ENCODE data around the gene PPID. TPM values are rescaled to one million over a fixed set of nuclear protein-coding genes. Genes with fewer than 3 reads are reported as not detected.

The PPID gene
- total RNA-seq: 37.6 and 40.8 TPM in 2 replicates

DNA sequence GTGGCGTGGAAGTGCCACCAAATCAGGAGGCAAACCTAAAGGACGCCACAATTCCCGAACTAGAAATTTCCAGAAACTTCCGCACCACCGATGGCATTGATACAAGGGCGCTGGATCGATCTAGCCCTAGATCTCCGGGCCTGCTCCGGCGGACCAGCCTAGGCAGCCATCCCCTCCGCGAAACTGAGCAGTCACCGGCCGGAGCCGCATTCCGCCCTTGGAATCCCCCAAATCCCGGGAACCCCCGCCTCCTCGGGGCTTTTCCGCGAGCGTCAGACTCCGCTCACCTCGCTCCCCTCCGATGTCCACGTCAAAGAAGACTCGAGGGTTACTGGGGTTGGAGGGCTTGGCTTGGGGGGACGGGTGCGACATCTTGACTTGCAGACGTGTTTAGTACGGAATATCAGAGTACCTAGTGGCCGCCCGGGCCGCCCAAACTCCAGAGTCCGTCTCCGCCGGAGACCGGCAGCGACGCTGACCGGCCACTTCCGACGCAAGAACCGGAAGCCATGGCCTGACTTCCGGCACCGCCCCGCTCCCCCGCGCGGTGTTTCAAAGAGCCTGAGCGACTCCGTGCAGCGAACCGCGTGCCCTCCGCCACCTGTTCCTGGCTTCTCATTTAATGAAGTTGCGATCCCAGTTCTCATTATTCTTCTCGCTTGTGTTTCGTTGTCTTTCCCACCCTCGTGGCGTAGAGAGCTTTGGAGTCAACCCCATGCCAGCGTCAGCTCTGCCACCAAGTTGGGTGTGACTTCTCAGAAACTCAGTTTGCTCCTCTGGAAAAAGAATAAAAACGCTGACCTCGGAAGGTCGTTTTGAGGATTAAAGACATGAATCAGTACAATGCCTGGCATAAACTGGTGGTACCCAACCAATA is at the start of gene PPID:
TSS of gene PPID (minus strand) at position 480 of the 877 bp plus-strand sequence. CDS start at position 372, 108 bp downstream.
- TF ChIP-seq, protein P1, sequence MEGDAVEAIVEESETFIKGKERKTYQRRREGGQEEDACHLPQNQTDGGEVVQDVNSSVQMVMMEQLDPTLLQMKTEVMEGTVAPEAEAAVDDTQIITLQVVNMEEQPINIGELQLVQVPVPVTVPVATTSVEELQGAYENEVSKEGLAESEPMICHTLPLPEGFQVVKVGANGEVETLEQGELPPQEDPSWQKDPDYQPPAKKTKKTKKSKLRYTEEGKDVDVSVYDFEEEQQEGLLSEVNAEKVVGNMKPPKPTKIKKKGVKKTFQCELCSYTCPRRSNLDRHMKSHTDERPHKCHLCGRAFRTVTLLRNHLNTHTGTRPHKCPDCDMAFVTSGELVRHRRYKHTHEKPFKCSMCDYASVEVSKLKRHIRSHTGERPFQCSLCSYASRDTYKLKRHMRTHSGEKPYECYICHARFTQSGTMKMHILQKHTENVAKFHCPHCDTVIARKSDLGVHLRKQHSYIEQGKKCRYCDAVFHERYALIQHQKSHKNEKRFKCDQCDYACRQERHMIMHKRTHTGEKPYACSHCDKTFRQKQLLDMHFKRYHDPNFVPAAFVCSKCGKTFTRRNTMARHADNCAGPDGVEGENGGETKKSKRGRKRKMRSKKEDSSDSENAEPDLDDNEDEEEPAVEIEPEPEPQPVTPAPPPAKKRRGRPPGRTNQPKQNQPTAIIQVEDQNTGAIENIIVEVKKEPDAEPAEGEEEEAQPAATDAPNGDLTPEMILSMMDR (IDR thresholded peaks at IDR 0.05; ENCODE audit: insufficient read depth, low read length, poor library complexity, severe bottlenecking): no peak
- DNase-seq (ENCODE audit: low read depth): peak; percentile 25
- Histone ChIP-seq H3K36me3 (ENCODE audit: control insufficient read depth, insufficient read depth, low read length) (no peaks in the 10 kb centered on the region), H3K27me3 (ENCODE audit: control insufficient read depth, insufficient read depth, low read length) (no peaks in the 10 kb centered on the region), H3K4me3 (ENCODE audit: low read depth, low read length) (peak within 1 kb of the TSS; percentile 59)

DNA sequence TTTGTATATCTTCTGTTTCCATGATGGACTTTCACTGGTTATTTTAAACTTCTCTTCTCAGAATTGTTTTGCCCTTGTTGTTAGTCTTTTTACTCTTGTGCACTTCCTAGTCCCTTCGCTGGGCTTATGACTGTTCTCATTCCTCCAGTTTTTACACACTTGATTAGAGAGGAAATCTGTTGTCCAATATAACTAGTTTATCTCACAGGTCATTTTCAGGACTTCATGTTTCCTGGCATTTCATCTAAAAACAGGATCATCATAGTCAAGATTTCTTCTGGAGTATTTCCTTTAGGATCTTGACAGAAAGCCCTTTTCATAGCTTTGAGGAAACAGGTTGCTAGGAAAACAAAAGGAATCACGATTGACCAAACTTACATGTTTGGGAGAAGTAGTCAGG is 48.6 kb upstream of the PPID start:
- Histone ChIP-seq H3K4me3 (ENCODE audit: low read depth, low read length) (no peak overlapping the region), H3K36me3 (ENCODE audit: control insufficient read depth, insufficient read depth, low read length) (no peaks in the 10 kb centered on the region), H3K27me3 (ENCODE audit: control insufficient read depth, insufficient read depth, low read length) (no peaks in the 10 kb centered on the region)
- TF ChIP-seq, protein P1 (IDR thresholded peaks at IDR 0.05; ENCODE audit: insufficient read depth, low read length, poor library complexity, severe bottlenecking): no peak
- no peak for DNase-seq (ENCODE audit: low read depth)

DNA sequence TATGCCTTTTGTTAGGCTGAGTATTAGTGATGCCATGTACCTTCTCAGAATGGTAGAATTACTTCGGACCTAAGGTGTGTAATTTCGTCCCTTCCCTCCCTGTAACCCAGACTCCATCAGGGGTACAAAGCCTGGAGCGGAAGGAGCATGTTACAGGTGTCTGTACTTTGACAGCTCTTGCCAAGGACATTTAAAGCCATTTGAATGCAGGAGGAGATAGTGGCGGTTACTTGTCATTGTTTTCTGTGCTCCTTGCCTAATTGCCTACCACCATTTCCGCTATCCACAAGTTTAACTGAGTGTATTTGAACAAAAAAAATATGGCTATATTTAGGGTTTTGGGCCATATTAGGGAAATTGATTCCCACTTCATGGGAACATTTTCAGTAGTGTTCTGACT is 47.5 kb upstream of the PPID start:
- no peak for DNase-seq (ENCODE audit: low read depth)
- Histone ChIP-seq H3K27me3 (ENCODE audit: control insufficient read depth, insufficient read depth, low read length) (no peaks in the 10 kb centered on the region), H3K36me3 (ENCODE audit: control insufficient read depth, insufficient read depth, low read length) (no peaks in the 10 kb centered on the region), H3K4me3 (ENCODE audit: low read depth, low read length) (no peak overlapping the region)
- TF ChIP-seq, protein P1 (IDR thresholded peaks at IDR 0.05; ENCODE audit: insufficient read depth, low read length, poor library complexity, severe bottlenecking): no peak

DNA sequence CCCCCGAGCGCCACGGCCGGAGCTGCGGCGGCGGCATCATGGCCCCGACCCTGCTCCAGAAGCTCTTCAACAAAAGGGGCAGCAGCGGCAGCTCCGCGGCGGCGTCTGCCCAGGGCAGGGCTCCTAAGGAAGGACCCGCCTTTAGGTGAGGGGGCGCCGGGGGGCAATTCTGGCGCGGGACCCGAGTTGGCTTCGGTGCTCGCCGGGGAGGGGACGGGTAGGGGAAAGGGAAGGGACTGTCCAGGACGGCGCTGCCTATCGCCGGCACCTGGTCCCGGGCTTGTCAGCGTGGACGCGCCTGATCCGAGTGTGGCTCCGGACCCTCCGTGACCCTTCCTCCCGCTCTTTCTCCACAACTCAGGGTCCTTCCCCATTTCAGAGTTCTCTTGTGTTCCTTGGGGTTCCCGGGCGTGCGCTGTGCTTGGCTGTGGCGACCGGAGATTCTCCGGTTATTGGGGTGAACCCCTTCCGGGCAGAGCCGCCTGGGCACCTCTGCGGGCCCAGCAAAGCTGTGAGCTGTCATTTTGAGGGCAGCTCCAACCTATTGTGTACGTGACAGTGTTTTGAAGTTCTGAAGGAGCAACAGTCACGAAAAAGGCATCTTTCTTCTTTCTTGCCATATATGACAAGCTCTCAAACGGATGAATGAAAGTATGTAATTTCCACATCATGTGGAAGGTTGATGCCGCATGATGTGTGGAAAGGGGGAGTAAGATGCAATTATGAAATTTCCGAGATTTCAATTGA is 46.2 kb upstream of the PPID start:
- Histone ChIP-seq H3K27me3 (ENCODE audit: control insufficient read depth, insufficient read depth, low read length) (no peaks in the 10 kb centered on the region), H3K36me3 (ENCODE audit: control insufficient read depth, insufficient read depth, low read length) (no peaks in the 10 kb centered on the region), H3K4me3 (ENCODE audit: low read depth, low read length) (peak overlapping the region; percentile 60)
- TF ChIP-seq, protein P1 (IDR thresholded peaks at IDR 0.05; ENCODE audit: insufficient read depth, low read length, poor library complexity, severe bottlenecking): no peak
- DNase-seq (ENCODE audit: low read depth): no peak

DNA sequence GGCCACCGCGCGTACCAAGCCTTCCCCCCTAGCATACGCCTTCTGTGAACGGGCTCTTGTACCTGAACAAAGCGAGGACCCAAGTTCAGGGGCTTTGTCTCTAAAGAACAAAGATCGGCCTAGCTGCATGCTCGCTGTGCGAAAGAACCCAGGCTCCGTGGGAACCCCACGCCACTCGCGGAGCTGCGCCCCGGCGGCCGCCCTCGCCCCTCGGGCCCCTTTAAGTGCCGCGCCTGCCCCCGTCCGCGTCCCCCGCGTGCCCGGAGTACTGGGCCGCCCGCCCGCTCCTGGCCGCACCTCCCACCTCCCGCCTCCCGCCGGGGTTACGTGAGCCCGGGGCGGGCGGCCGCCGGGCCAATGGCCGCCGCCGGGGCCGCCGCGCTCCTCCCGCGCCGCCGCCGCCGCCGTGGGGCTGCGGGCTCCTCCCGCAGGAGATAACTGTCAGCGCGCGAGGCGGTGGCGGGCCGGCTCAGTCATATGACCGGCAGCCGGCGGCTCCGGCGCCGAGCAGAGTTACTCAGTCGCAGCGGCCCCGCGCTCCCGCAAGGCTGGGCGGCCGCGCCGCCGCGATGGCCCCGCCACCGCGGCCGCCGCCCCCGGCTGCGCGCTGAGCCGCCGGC is 45.5 kb upstream of the PPID start, which contains the start of gene FNIP2:
TSS of gene FNIP2 (plus strand) at position 472 of the 620 bp plus-strand sequence. CDS start 187 bp downstream, outside the sequence.
- Histone ChIP-seq H3K4me3 (ENCODE audit: low read depth, low read length) (peak within 1 kb of the TSS; percentile 60), H3K27me3 (ENCODE audit: control insufficient read depth, insufficient read depth, low read length) (no peaks in the 10 kb centered on the region), H3K36me3 (ENCODE audit: control insufficient read depth, insufficient read depth, low read length) (no peaks in the 10 kb centered on the region)
- TF ChIP-seq, protein P1 (IDR thresholded peaks at IDR 0.05; ENCODE audit: insufficient read depth, low read length, poor library complexity, severe bottlenecking): no peak
- no peak for DNase-seq (ENCODE audit: low read depth)
